Uterus (tissue), 4 donors: ENCODE data around the gene ZNF384. TPM values are rescaled to one million over a fixed set of nuclear protein-coding genes. Genes with fewer than 3 reads are reported as not detected.

Experiments
- DNase-seq, 2 donors: peaks; one replicate each; pipeline ENCODE4 v3.0.0-alpha.2; 2019 to 2020
- H3K27ac ChIP-seq, 2 donors: fragments of 200-600 bp; sonication (generic); 1 replicate in 1 of 2; 2 replicates in 1 of 2; pipeline ENCODE4 v1.5.1; 2016 to 2018
- H3K27me3 ChIP-seq, 2 donors: fragments of 200-600 bp; sonication (generic); one replicate each; pipeline ENCODE4 v1.5.1; 2018 to 2019; ENCODE audit warnings: control low read depth in 1 of 2
- H3K36me3 ChIP-seq, 2 donors: fragments of 200-600 bp; sonication (generic); one replicate each; pipeline ENCODE4 v1.5.1; 2019; ENCODE audit warnings: control low read depth in 1 of 2
- H3K4me1 ChIP-seq, 2 donors: fragments of 200-600 bp; sonication (generic); one replicate each; pipeline ENCODE4 v1.5.1; 2018 to 2019; ENCODE audit warnings: control low read depth in 1 of 2
- H3K4me3 ChIP-seq, 2 donors: fragments of 200-600 bp; sonication (generic); 1 replicate in 1 of 2; 2 replicates in 1 of 2; pipeline ENCODE4 v1.5.1; 2018 to 2019; ENCODE audit warnings: mild to moderate bottlenecking in 1 of 2
- H3K9me3 ChIP-seq, 2 donors: fragments of 200-600 bp; sonication (generic); one replicate each; pipeline ENCODE4 v1.5.1; 2019; ENCODE audit warnings: control low read depth in 1 of 2
- CTCF ChIP-seq, 4 experiments: fragments of 200-600 bp in 2 of 4; fragments of 450-650 bp in 2 of 4; sonication (generic) in 2 of 4; IDR thresholded peaks; one replicate each; pipeline ENCODE4 v1.5.1; 2016 to 2019; ENCODE audit warnings: antibody characterized with exemption in 4 of 4, mild to moderate bottlenecking in 2 of 4, moderate library complexity in 1 of 4
- POLR2A ChIP-seq, 2 donors: fragments of 450-650 bp; IDR thresholded peaks; one replicate each; pipeline ENCODE4 v1.6.1; 2016; ENCODE audit warnings: antibody characterized with exemption in 2 of 2, mild to moderate bottlenecking in 1 of 2, moderate library complexity in 1 of 2
- intact Hi-C: fragments of 100-400 bp; cut with DNase I; formaldehyde crosslinking; loops from one replicate; pipeline ENCODE4 v1.15.1; 2023; ENCODE audit warnings: low total_unique reads
- total RNA-seq, 4 donors: library from RNA; depleted of rRNA in 3 of 4; stranded (reverse); fragments of >200 nt in 3 of 4; gene quantifications; one replicate each; pipeline versions ENCODE4 v1.1.0 to v1.2.4, GENCODE V29; 2014 to 2023
- donor health status: DM: yes; HTN: yes; CAD: no.

Gene ZNF384
- total RNA-seq, 4 donors from 2014 or later: 13.6 to 71.3 (median 33.1) TPM

GRCh38 chr12:6694701-6695100 lies 5.5 kb upstream of the ZNF384 start:
- no peak overlapping the region for H3K27ac ChIP-seq
- H3K9me3 ChIP-seq: no peaks in the 10 kb centered on the region
- H3K4me1 ChIP-seq: peaks cover 0 to 4% of the 10 kb centered on the region in 2 donors
- TF ChIP-seq CTCF (IDR thresholded peaks at IDR 0.05): no peak
- intact Hi-C loops: no loop called here
- no peak overlapping the region for H3K4me3 ChIP-seq
- no peaks in the 10 kb centered on the region for H3K27me3 ChIP-seq
- H3K36me3 ChIP-seq: no peaks in the 10 kb centered on the region
- no peak for DNase-seq

GRCh38 chr12:6693832-6694355 lies 4.7 kb upstream of the ZNF384 start:
- H3K36me3 ChIP-seq: no peaks in the 10 kb centered on the region
- no peak overlapping the region for H3K27ac ChIP-seq
- H3K27me3 ChIP-seq: no peaks in the 10 kb centered on the region
- peaks cover 0 to 4% of the 10 kb centered on the region in 2 donors for H3K4me1 ChIP-seq
- no peak overlapping the region for H3K4me3 ChIP-seq
- DNase-seq: no peak
- no peaks in the 10 kb centered on the region for H3K9me3 ChIP-seq
- TF ChIP-seq CTCF (IDR thresholded peaks at IDR 0.05): no peak
- no peak for TF ChIP-seq POLR2A (IDR thresholded peaks at IDR 0.05)
- intact Hi-C loops: no loop called here

DNA sequence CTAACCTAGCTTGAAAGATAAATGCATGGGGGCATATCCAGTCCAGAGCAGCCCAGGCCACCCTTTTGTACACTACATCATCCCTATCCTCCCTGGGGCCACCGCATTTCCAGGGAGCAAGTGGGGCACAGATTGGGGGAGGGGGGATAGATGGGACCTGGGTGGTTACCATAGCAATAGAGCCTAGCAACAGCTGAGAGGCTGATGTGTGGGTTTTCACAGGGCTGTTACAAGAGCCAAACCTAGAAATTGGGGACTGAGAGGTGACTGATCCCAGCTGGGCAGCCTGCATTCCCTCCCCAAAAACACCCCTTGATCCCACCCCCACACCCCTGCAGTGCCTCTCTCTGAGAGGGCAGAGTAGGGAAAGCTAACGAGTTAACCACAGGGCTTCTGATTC lies 3.7 kb upstream of the ZNF384 start:
- Histone ChIP-seq H3K9me3 (no peaks in the 10 kb centered on the region), H3K36me3 (no peaks in the 10 kb centered on the region), H3K4me1 (peaks cover 0 to 10% of the 10 kb centered on the region in 2 donors), H3K27me3 (no peaks in the 10 kb centered on the region), H3K27ac (no peak overlapping the region), H3K4me3 (no peak overlapping the region)
- intact Hi-C loops: no loop called here
- TF ChIP-seq CTCF (IDR thresholded peaks at IDR 0.05) (no peak), POLR2A (IDR thresholded peaks at IDR 0.05) (no peak)
- no peak for DNase-seq

- no peaks in the 10 kb centered on the region for H3K36me3 ChIP-seq
- intact Hi-C loops: no loop called here
These were observed 2.3 kb upstream of the ZNF384 start for GRCh38 chr12:6691473-6691872.

GRCh38 chr12:6688543-6688998 lies 604 bp downstream of the ZNF384 start:
- H3K36me3 ChIP-seq: no peaks in the 10 kb centered on the region
- peak overlapping the region; percentile 99 for H3K27ac ChIP-seq
- peak overlapping the region; percentile 84 to 98 for H3K4me3 ChIP-seq
- intact Hi-C loops: no loop called here
- TF ChIP-seq CTCF (IDR thresholded peaks at IDR 0.05) (peak in 1 of 4 experiments; percentile 1), POLR2A (IDR thresholded peaks at IDR 0.05) (no peak)
- no peaks in the 10 kb centered on the region for H3K9me3 ChIP-seq
- no peak for DNase-seq
- H3K4me1 ChIP-seq: peaks cover 0 to 21% of the 10 kb centered on the region in 2 donors
- no peaks in the 10 kb centered on the region for H3K27me3 ChIP-seq

More at GRCh38 chr12:6691473-6691872, 2.3 kb upstream of the ZNF384 start:
- no peaks in the 10 kb centered on the region for H3K27me3 ChIP-seq
- no peak overlapping the region for H3K4me3 ChIP-seq
- no peak overlapping the region for H3K27ac ChIP-seq
- TF ChIP-seq CTCF (IDR thresholded peaks at IDR 0.05): no peak
- no peak for TF ChIP-seq POLR2A (IDR thresholded peaks at IDR 0.05)
- DNase-seq: no peak
- H3K9me3 ChIP-seq: no peaks in the 10 kb centered on the region
- peaks cover 0 to 21% of the 10 kb centered on the region in 2 donors for H3K4me1 ChIP-seq
